ENCODE results near the gene DNAH17. TPM values are rescaled to one million over a fixed set of nuclear protein-coding genes. Genes with fewer than 3 reads are reported as not detected.

The DNAH17 gene
- total RNA-seq, 2 experiments from 2014 or later, result 0.41 to 0.45 TPM

- intact Hi-C loops (cut with micrococcal nuclease), result no loop called here
- peaks cover 55% of the 10 kb centered on the region for H3K36me3 Mint-ChIP-seq (ENCODE audit: low read depth)
- peaks cover 33% of the 10 kb centered on the region for H3K4me1 Mint-ChIP-seq (ENCODE audit: low read depth)
- ChIA-PET POLR2A (interaction anchor here (0.9 to 2.7 kb wide), 5 partner anchors 10 to 19 kb away, joined by 3 to 10 read pairs (median 5); partner anchors contain the start of gene PGS1), CTCF (interaction anchor here (0.8 to 3.0 kb wide), 4 partner anchors 11 to 31 kb away, joined by 3 to 17 read pairs (median 5); no protein-coding TSS in a partner anchor)
- no peaks in the 10 kb centered on the region for H3K27me3 Mint-ChIP-seq
- DNase-seq, result no peak
- H3K27ac Mint-ChIP-seq, result peak overlapping the region; percentile 36
- no peak for ATAC-seq
- H3K4me3 Mint-ChIP-seq, result no peak overlapping the region
- TF ChIP-seq, protein P1, sequence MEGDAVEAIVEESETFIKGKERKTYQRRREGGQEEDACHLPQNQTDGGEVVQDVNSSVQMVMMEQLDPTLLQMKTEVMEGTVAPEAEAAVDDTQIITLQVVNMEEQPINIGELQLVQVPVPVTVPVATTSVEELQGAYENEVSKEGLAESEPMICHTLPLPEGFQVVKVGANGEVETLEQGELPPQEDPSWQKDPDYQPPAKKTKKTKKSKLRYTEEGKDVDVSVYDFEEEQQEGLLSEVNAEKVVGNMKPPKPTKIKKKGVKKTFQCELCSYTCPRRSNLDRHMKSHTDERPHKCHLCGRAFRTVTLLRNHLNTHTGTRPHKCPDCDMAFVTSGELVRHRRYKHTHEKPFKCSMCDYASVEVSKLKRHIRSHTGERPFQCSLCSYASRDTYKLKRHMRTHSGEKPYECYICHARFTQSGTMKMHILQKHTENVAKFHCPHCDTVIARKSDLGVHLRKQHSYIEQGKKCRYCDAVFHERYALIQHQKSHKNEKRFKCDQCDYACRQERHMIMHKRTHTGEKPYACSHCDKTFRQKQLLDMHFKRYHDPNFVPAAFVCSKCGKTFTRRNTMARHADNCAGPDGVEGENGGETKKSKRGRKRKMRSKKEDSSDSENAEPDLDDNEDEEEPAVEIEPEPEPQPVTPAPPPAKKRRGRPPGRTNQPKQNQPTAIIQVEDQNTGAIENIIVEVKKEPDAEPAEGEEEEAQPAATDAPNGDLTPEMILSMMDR (IDR thresholded peaks at IDR 0.05), result no peak
- no peaks in the 10 kb centered on the region for H3K9me3 Mint-ChIP-seq
Observed at GRCh38 chr17:78392295-78392694, 184.9 kb downstream of the DNAH17 start.

GRCh38 chr17:78391843-78392242, 185.4 kb downstream of the DNAH17 start:
- POLR2A ChIA-PET, result interaction anchor here (1.2 to 2.7 kb wide), 5 partner anchors 10 to 27 kb away, joined by 3 to 10 read pairs (median 5); partner anchors contain the start of gene PGS1
- Mint-ChIP-seq H3K4me3 (no peak overlapping the region), H3K4me1 (ENCODE audit: low read depth) (peaks cover 36% of the 10 kb centered on the region), H3K36me3 (ENCODE audit: low read depth) (peaks cover 53% of the 10 kb centered on the region), H3K9me3 (no peaks in the 10 kb centered on the region), H3K27me3 (no peaks in the 10 kb centered on the region), H3K27ac (peak overlapping the region; percentile 36)
- DNase-seq, result no peak
- intact Hi-C loops (cut with micrococcal nuclease), result no loop called here
- CTCF ChIA-PET, result interaction anchor here (0.8 to 3.0 kb wide), 4 partner anchors 11 to 31 kb away, joined by 3 to 17 read pairs (median 5); no protein-coding TSS in a partner anchor
- TF ChIP-seq, protein P1 (IDR thresholded peaks at IDR 0.05), result no peak
- no peak for ATAC-seq

- DNase-seq, result no peak
- Mint-ChIP-seq H3K27me3 (no peaks in the 10 kb centered on the region), H3K4me1 (ENCODE audit: low read depth) (peaks cover 44% of the 10 kb centered on the region), H3K36me3 (ENCODE audit: low read depth) (peaks cover 54% of the 10 kb centered on the region), H3K9me3 (no peaks in the 10 kb centered on the region), H3K27ac (peak overlapping the region; percentile 66), H3K4me3 (no peak overlapping the region)
- ChIA-PET POLR2A (interaction anchor here (0.6 to 2.7 kb wide), 7 partner anchors 9 to 90 kb away, joined by 3 to 10 read pairs (median 5); partner anchors contain the start of gene PGS1), CTCF (interaction anchor here (1.2 to 3.0 kb wide), 3 partner anchors 15 to 31 kb away, joined by 4 to 17 read pairs (median 7); no protein-coding TSS in a partner anchor)
- intact Hi-C loops (cut with micrococcal nuclease), result no loop called here
- ATAC-seq, result no peak
- TF ChIP-seq, protein P1 (IDR thresholded peaks at IDR 0.05), result no peak
Observed at GRCh38 chr17:78391051-78391431, 186.2 kb downstream of the DNAH17 start.

- DNase-seq, result peak; percentile 30
- POLR2A ChIA-PET, result interaction anchor here (0.6 to 2.7 kb wide), 6 partner anchors 8 to 89 kb away, joined by 3 to 10 read pairs (median 4); no protein-coding TSS in a partner anchor
- Mint-ChIP-seq H3K4me1 (ENCODE audit: low read depth) (peaks cover 50% of the 10 kb centered on the region), H3K4me3 (no peak overlapping the region), H3K27ac (peak overlapping the region; percentile 66), H3K27me3 (no peaks in the 10 kb centered on the region), H3K36me3 (ENCODE audit: low read depth) (peaks cover 51% of the 10 kb centered on the region), H3K9me3 (no peaks in the 10 kb centered on the region)
- ATAC-seq, result no peak
- CTCF ChIA-PET, result interaction anchor here (0.7 to 3.0 kb wide), 6 partner anchors 13 to 32 kb away, joined by 3 to 17 read pairs (median 4); no protein-coding TSS in a partner anchor
- intact Hi-C loops (cut with micrococcal nuclease), result no loop called here
- TF ChIP-seq, protein P1 (IDR thresholded peaks at IDR 0.05), result no peak
Observed at GRCh38 chr17:78390241-78391050, 186.8 kb downstream of the DNAH17 start.
